Glutamatergic neuron (in vitro differentiated cells): ENCODE results near the gene SH3GL2. TPM values are rescaled to one million over a fixed set of nuclear protein-coding genes. Genes with fewer than 3 reads are reported as not detected.

Experiments used
- DNase-seq: peaks from one replicate; pipeline ENCODE4 v3.0.0; 2022
- H3K27ac Mint-ChIP-seq: one replicate; pipeline ENCODE4 v1.8.0; 2020; ENCODE audit warnings: mild to moderate bottlenecking, mixed read lengths, inconsistent platforms; ENCODE audit not compliant: unreplicated experiment
- H3K27me3 Mint-ChIP-seq: one replicate; pipeline ENCODE4 v1.8.0; 2020; ENCODE audit warnings: mild to moderate bottlenecking, moderate library complexity, mixed read lengths, inconsistent platforms; ENCODE audit not compliant: unreplicated experiment
- H3K36me3 Mint-ChIP-seq: one replicate; pipeline ENCODE4 v1.8.0; 2020; ENCODE audit warnings: mild to moderate bottlenecking, mixed read lengths, inconsistent platforms; ENCODE audit not compliant: unreplicated experiment
- H3K4me1 Mint-ChIP-seq: one replicate; pipeline ENCODE4 v1.8.0; 2020; ENCODE audit warnings: mild to moderate bottlenecking, low read depth, mixed read lengths, inconsistent platforms; ENCODE audit not compliant: unreplicated experiment
- H3K4me3 Mint-ChIP-seq: one replicate; pipeline ENCODE4 v1.8.0; 2020; ENCODE audit warnings: mild to moderate bottlenecking, mixed read lengths, inconsistent platforms; ENCODE audit not compliant: unreplicated experiment
- H3K9me3 Mint-ChIP-seq: one replicate; pipeline ENCODE4 v1.8.0; 2020; ENCODE audit warnings: mild to moderate bottlenecking, moderate library complexity, mixed read lengths, inconsistent platforms; ENCODE audit not compliant: unreplicated experiment
- total RNA-seq: library from RNA; stranded (reverse); fragmentation: NEBNext Ultra II Directional; extraction: Animal tissue kit (Norgen Biotek cat#: 25700); gene quantifications from one replicate; pipeline ENCODE4 v1.2.1, GENCODE V29; 2021; ENCODE audit not compliant: unreplicated experiment
- TF ChIP-seq, protein P1 (sequence below): fragments of 200-600 bp; sonication (generic); IDR thresholded peaks from one replicate; pipeline ENCODE4 v1.5.0; 2021; ENCODE audit not compliant: partially characterized antibody, unreplicated experiment

Gene SH3GL2
- total RNA-seq, 1 donor from 2014 or later: 8.1 TPM

DNA sequence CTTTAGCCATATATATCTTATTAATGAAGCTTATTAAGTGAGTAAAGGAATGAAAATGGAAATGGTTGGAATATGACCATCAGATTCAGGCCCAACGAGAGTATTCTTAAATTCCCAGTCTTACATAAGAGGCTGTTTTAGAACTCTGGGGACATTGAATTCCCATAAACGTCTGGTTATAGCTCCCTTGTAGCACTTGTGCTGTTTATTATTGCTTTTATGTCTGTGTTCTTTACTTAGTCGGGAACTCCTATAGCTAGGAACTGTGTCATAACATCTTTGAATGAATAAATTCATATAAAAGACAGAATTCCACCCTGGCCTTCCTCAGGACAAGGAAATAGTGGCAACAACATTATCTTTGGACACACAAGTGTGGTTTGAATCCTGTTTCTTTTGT lies 58.4 kb downstream of the SH3GL2 start:
- TF ChIP-seq, protein P1, sequence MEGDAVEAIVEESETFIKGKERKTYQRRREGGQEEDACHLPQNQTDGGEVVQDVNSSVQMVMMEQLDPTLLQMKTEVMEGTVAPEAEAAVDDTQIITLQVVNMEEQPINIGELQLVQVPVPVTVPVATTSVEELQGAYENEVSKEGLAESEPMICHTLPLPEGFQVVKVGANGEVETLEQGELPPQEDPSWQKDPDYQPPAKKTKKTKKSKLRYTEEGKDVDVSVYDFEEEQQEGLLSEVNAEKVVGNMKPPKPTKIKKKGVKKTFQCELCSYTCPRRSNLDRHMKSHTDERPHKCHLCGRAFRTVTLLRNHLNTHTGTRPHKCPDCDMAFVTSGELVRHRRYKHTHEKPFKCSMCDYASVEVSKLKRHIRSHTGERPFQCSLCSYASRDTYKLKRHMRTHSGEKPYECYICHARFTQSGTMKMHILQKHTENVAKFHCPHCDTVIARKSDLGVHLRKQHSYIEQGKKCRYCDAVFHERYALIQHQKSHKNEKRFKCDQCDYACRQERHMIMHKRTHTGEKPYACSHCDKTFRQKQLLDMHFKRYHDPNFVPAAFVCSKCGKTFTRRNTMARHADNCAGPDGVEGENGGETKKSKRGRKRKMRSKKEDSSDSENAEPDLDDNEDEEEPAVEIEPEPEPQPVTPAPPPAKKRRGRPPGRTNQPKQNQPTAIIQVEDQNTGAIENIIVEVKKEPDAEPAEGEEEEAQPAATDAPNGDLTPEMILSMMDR: no peak
- no peak for DNase-seq
- no peaks in the 10 kb centered on the region for H3K4me1 Mint-ChIP-seq
- no peak overlapping the region for H3K27ac Mint-ChIP-seq
- H3K4me3 Mint-ChIP-seq: no peak overlapping the region
- no peaks in the 10 kb centered on the region for H3K36me3 Mint-ChIP-seq
- no peaks in the 10 kb centered on the region for H3K27me3 Mint-ChIP-seq
- H3K9me3 Mint-ChIP-seq: no peaks in the 10 kb centered on the region

DNA sequence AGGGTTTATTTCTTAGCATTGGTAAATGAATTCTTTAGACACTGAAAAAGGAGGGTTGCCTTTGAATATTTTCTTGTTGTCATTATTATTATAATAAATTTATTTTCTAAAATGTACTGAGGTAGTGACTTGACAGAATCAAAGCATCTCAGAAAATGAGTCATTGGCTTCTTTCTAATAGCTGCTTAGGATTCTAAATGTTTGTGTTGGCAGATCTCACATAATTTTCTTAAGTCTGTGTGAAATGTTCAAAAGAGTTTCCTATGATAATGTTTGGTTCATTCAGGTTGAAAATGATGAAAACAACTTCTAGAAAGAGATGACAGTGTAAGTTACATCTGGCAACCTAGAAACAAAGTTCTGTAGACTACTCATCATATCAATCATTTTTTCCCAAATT lies 69.7 kb downstream of the SH3GL2 start:
- DNase-seq: no peak
- Mint-ChIP-seq H3K36me3 (peaks cover 12% of the 10 kb centered on the region), H3K9me3 (peaks cover 2% of the 10 kb centered on the region), H3K4me3 (no peak overlapping the region), H3K27ac (no peak overlapping the region), H3K4me1 (peaks cover 3% of the 10 kb centered on the region), H3K27me3 (peaks cover 2% of the 10 kb centered on the region)
- TF ChIP-seq, protein P1: no peak

DNA sequence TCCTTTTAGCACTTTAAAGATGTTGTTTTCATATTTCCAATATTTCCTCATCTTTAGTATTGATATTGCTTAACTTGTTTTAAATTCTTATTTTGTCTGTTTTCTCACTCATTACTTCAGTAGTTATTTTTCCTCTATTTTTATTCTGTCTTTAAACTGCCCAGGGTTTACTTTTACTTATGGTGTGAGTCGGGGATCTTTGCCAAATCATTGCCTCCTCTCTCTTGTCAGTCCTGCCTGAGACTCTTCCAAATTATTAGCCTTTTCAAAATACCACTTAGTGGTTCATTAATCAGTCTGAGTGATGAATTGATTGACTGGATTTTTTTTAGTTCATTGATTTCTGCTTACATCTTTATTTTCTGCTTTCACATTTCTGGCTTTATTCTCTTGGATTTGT lies 72.9 kb downstream of the SH3GL2 start:
- Mint-ChIP-seq H3K4me3 (no peak overlapping the region), H3K9me3 (no peaks in the 10 kb centered on the region), H3K4me1 (peaks cover 7% of the 10 kb centered on the region), H3K36me3 (no peaks in the 10 kb centered on the region), H3K27me3 (no peaks in the 10 kb centered on the region), H3K27ac (no peak overlapping the region)
- DNase-seq: no peak
- TF ChIP-seq, protein P1: no peak

DNA sequence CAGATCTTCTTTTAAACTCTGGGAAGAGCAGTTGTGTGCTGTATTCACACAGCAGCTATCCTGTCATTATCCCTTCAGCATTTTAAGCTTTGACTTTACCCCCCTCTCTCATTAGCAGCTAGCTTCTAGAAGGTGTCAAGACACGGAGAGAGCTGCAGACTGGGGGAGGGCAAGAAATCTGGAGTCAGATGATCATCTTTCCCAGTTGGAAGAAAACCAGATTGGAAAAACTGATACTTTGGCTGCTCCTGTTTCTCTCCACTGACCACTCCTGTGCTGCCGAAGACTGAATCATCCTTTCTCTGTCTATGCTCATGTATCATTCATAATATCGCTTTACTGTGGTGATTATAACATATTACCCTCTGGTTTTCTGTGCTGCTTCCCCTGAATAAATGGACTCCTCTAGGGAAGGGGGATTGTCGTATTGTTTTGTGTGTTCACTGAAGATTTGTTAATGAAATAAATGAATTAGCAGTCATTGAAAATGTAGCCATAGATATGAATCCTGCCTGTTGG lies 75.1 kb downstream of the SH3GL2 start:
- H3K27ac Mint-ChIP-seq: no peak overlapping the region
- H3K27me3 Mint-ChIP-seq: no peaks in the 10 kb centered on the region
- H3K4me3 Mint-ChIP-seq: no peak overlapping the region

DNA sequence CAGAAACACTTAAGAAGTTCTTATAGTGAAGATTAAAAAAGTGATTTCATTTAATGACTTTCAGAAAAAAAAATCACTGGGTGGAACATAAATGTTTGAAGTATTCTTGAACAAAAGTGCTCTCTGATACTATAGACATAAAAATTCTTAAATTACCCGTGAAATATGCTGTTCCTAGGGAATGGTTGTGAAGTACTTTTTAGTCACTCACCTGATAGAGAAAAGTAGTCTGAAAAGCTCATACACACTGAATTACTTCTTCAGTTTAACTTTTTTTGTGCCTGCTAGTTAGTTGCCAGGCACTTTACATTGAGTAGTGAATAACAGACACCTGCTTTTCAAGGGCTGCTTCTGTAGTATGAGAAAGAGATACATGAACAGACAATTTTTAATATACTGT lies 78.0 kb downstream of the SH3GL2 start:
- no peak overlapping the region for H3K4me3 Mint-ChIP-seq
- peaks cover 7% of the 10 kb centered on the region for H3K4me1 Mint-ChIP-seq
- TF ChIP-seq, protein P1: no peak
- no peaks in the 10 kb centered on the region for H3K27me3 Mint-ChIP-seq
- H3K27ac Mint-ChIP-seq: no peak overlapping the region
- H3K36me3 Mint-ChIP-seq: no peaks in the 10 kb centered on the region
- no peaks in the 10 kb centered on the region for H3K9me3 Mint-ChIP-seq
- no peak for DNase-seq

More for the DNA sequence above, 75.1 kb downstream of the SH3GL2 start:
- Mint-ChIP-seq H3K4me1 (peaks cover 7% of the 10 kb centered on the region), H3K36me3 (no peaks in the 10 kb centered on the region), H3K9me3 (no peaks in the 10 kb centered on the region)
- TF ChIP-seq, protein P1: no peak
- no peak for DNase-seq
